Superior temporal gyrus (tissue), 1 donor: Measurements from ENCODE around the gene LNPK.
"Not testable (repeated sequence)": the region's sequence is repeated elsewhere in the genome, so short reads cannot be mapped to it uniquely, and the experiment has no call there.

Experiments used
- DNase-seq: peaks from one replicate; pipeline ENCODE4 v3.0.0-alpha.2; 2016; ENCODE audit errors: extremely low spot score

The LNPK gene

GRCh38 chr2:175903384-175903936 lies 98.6 kb downstream of the LNPK start:
- DNase-seq = peak; percentile 45

GRCh38 chr2:175895957-175896356 lies 106.1 kb downstream of the LNPK start:
- DNase-seq = not testable (repeated sequence)

GRCh38 chr2:175892046-175892445 lies 110.0 kb downstream of the LNPK start:
- DNase-seq = no peak

GRCh38 chr2:175890636-175891242 lies 111.3 kb downstream of the LNPK start:
- no peak for DNase-seq

GRCh38 chr2:175889701-175890302 lies 112.3 kb downstream of the LNPK start:
- DNase-seq = no peak

- no peak for DNase-seq
Measured at GRCh38 chr2:175887776-175888175, 114.3 kb downstream of the LNPK start.

- DNase-seq = no peak
Measured at GRCh38 chr2:175884697-175885393, 117.2 kb downstream of the LNPK start.

- DNase-seq = no peak
Measured at GRCh38 chr2:175883586-175884194, 118.4 kb downstream of the LNPK start.

GRCh38 chr2:175879679-175880078 lies 122.4 kb downstream of the LNPK start:
- no peak for DNase-seq

- no peak for DNase-seq
Measured at GRCh38 chr2:175877845-175878544, 124.1 kb downstream of the LNPK start.

- DNase-seq = no peak
Measured at GRCh38 chr2:175874291-175874690, 127.8 kb downstream of the LNPK start.
